Activated T-cell treated with anti-CD3 and anti-CD28 coated beads, Interleukin-2, amount 50 U/mL, for 4 hours (primary cell): ENCODE data around the gene CNTN5. TPM values are rescaled to one million over a fixed set of nuclear protein-coding genes. Genes with fewer than 3 reads are reported as not detected.

ENCODE experiments used
- ATAC-seq, 2 donors: fragments of 200-7000 bp; cut with Tn5 transposase; one replicate each; pipeline ENCODE4 v1.10.0; 2021
- DNase-seq: peaks from one replicate; pipeline ENCODE4 v3.0.0-alpha.2; 2020
- H3K27me3 Mint-ChIP-seq: one replicate; pipeline ENCODE4 v1.8.0; 2021; ENCODE audit warnings: low read depth, mixed read lengths
- H3K36me3 Mint-ChIP-seq: one replicate; pipeline ENCODE4 v1.8.0; 2022; ENCODE audit warnings: mixed read lengths; ENCODE audit not compliant: insufficient read depth
- H3K4me1 Mint-ChIP-seq: one replicate; pipeline ENCODE4 v1.8.0; 2021; ENCODE audit warnings: low read depth, mixed read lengths
- H3K4me3 Mint-ChIP-seq: one replicate; pipeline ENCODE4 v1.8.0; 2021; ENCODE audit warnings: mild to moderate bottlenecking, moderate library complexity, mixed read lengths
- H3K9me3 Mint-ChIP-seq: one replicate; pipeline ENCODE4 v1.8.0; 2021; ENCODE audit warnings: mixed read lengths
- total RNA-seq, 3 donors: library from RNA; stranded (reverse); gene quantifications; one replicate each; pipeline ENCODE4 v1.2.1, GENCODE V29; 2021

CNTN5 gene
- total RNA-seq, 3 donors from 2014 or later: not detected

- ATAC-seq (no peak), DNase-seq (no peak)
- no peaks in the 10 kb centered on the region for H3K27me3 Mint-ChIP-seq
- no peaks in the 10 kb centered on the region for H3K36me3 Mint-ChIP-seq
- no peaks in the 10 kb centered on the region for H3K4me1 Mint-ChIP-seq
- peaks cover 15% of the 10 kb centered on the region for H3K9me3 Mint-ChIP-seq
- no peak overlapping the region for H3K4me3 Mint-ChIP-seq
Observed at GRCh38 chr11:99952816-99953215, 932.1 kb downstream of the CNTN5 start.

GRCh38 chr11:99960536-99960935 is 939.8 kb downstream of the CNTN5 start:
- Mint-ChIP-seq H3K9me3 (peaks cover 21% of the 10 kb centered on the region), H3K27me3 (no peaks in the 10 kb centered on the region), H3K4me3 (no peak overlapping the region), H3K36me3 (no peaks in the 10 kb centered on the region), H3K4me1 (no peaks in the 10 kb centered on the region)
- DNase-seq (no peak), ATAC-seq (no peak)

GRCh38 chr11:99968336-99968735 is 947.6 kb downstream of the CNTN5 start:
- Mint-ChIP-seq H3K4me1 (no peaks in the 10 kb centered on the region), H3K4me3 (no peak overlapping the region), H3K27me3 (no peaks in the 10 kb centered on the region), H3K9me3 (peaks cover 14% of the 10 kb centered on the region), H3K36me3 (no peaks in the 10 kb centered on the region)
- DNase-seq (no peak), ATAC-seq (no peak)

GRCh38 chr11:99973993-99974392 is 953.2 kb downstream of the CNTN5 start:
- H3K4me1 Mint-ChIP-seq: no peaks in the 10 kb centered on the region
- H3K9me3 Mint-ChIP-seq: peaks cover 23% of the 10 kb centered on the region
- no peak for ATAC-seq
- no peaks in the 10 kb centered on the region for H3K27me3 Mint-ChIP-seq
- no peak overlapping the region for H3K4me3 Mint-ChIP-seq
- no peaks in the 10 kb centered on the region for H3K36me3 Mint-ChIP-seq
- DNase-seq: no peak

- H3K27me3 Mint-ChIP-seq: no peaks in the 10 kb centered on the region
Observed at GRCh38 chr11:99979042-99979441, 958.3 kb downstream of the CNTN5 start.

GRCh38 chr11:99987821-99988470 is 967.2 kb downstream of the CNTN5 start:
- no peaks in the 10 kb centered on the region for H3K36me3 Mint-ChIP-seq
- ATAC-seq: no peak

More at GRCh38 chr11:99979042-99979441, 958.3 kb downstream of the CNTN5 start:
- no peak overlapping the region for H3K4me3 Mint-ChIP-seq
- H3K4me1 Mint-ChIP-seq: no peaks in the 10 kb centered on the region
- no peak for DNase-seq
- ATAC-seq: no peak
- peaks cover 23% of the 10 kb centered on the region for H3K9me3 Mint-ChIP-seq
- no peaks in the 10 kb centered on the region for H3K36me3 Mint-ChIP-seq

GRCh38 chr11:99988471-99988837 is 967.7 kb downstream of the CNTN5 start:
- Mint-ChIP-seq H3K4me3 (no peak overlapping the region), H3K36me3 (no peaks in the 10 kb centered on the region), H3K27me3 (no peaks in the 10 kb centered on the region), H3K4me1 (no peaks in the 10 kb centered on the region), H3K9me3 (peaks cover 13% of the 10 kb centered on the region)
- ATAC-seq (no peak), DNase-seq (no peak)

More at GRCh38 chr11:99987821-99988470, 967.2 kb downstream of the CNTN5 start:
- Mint-ChIP-seq H3K4me1 (no peaks in the 10 kb centered on the region), H3K4me3 (no peak overlapping the region), H3K9me3 (peaks cover 18% of the 10 kb centered on the region), H3K27me3 (no peaks in the 10 kb centered on the region)
- DNase-seq: no peak

GRCh38 chr11:100003985-100004384 is 983.2 kb downstream of the CNTN5 start:
- DNase-seq: no peak

GRCh38 chr11:100004541-100004940 is 983.8 kb downstream of the CNTN5 start:
- no peak for ATAC-seq

More at GRCh38 chr11:100003985-100004384, 983.2 kb downstream of the CNTN5 start:
- Mint-ChIP-seq H3K4me3 (no peak overlapping the region), H3K4me1 (no peaks in the 10 kb centered on the region), H3K9me3 (peaks cover 16% of the 10 kb centered on the region), H3K36me3 (no peaks in the 10 kb centered on the region), H3K27me3 (no peaks in the 10 kb centered on the region)
- no peak for ATAC-seq

GRCh38 chr11:100008417-100008816 is 987.7 kb downstream of the CNTN5 start:
- no peak for ATAC-seq
- H3K9me3 Mint-ChIP-seq: peaks cover 30% of the 10 kb centered on the region
- DNase-seq: no peak
- no peaks in the 10 kb centered on the region for H3K4me1 Mint-ChIP-seq
- no peaks in the 10 kb centered on the region for H3K36me3 Mint-ChIP-seq
- H3K4me3 Mint-ChIP-seq: no peak overlapping the region
- no peaks in the 10 kb centered on the region for H3K27me3 Mint-ChIP-seq

More at GRCh38 chr11:100004541-100004940, 983.8 kb downstream of the CNTN5 start:
- peaks cover 22% of the 10 kb centered on the region for H3K9me3 Mint-ChIP-seq
- H3K4me1 Mint-ChIP-seq: no peaks in the 10 kb centered on the region
- H3K36me3 Mint-ChIP-seq: no peaks in the 10 kb centered on the region
- H3K4me3 Mint-ChIP-seq: no peak overlapping the region
- DNase-seq: no peak
- H3K27me3 Mint-ChIP-seq: no peaks in the 10 kb centered on the region

GRCh38 chr11:100009728-100010127 is 989.0 kb downstream of the CNTN5 start:
- no peak overlapping the region for H3K4me3 Mint-ChIP-seq
- no peaks in the 10 kb centered on the region for H3K4me1 Mint-ChIP-seq
- DNase-seq (no peak), ATAC-seq (no peak)
- H3K36me3 Mint-ChIP-seq: no peaks in the 10 kb centered on the region
- H3K9me3 Mint-ChIP-seq: peaks cover 27% of the 10 kb centered on the region
- no peaks in the 10 kb centered on the region for H3K27me3 Mint-ChIP-seq

GRCh38 chr11:100010393-100010792 is 989.6 kb downstream of the CNTN5 start:
- Mint-ChIP-seq H3K4me3 (no peak overlapping the region), H3K27me3 (no peaks in the 10 kb centered on the region), H3K4me1 (no peaks in the 10 kb centered on the region), H3K9me3 (peaks cover 33% of the 10 kb centered on the region), H3K36me3 (no peaks in the 10 kb centered on the region)
- DNase-seq (no peak), ATAC-seq (no peak)

- Mint-ChIP-seq H3K36me3 (no peaks in the 10 kb centered on the region), H3K9me3 (peaks cover 28% of the 10 kb centered on the region), H3K4me3 (no peak overlapping the region), H3K27me3 (no peaks in the 10 kb centered on the region), H3K4me1 (no peaks in the 10 kb centered on the region)
- ATAC-seq (no peak), DNase-seq (no peak)
Observed at GRCh38 chr11:100011697-100012096, 990.9 kb downstream of the CNTN5 start.

GRCh38 chr11:100013011-100013410 is 992.3 kb downstream of the CNTN5 start:
- Mint-ChIP-seq H3K4me1 (no peaks in the 10 kb centered on the region), H3K4me3 (no peak overlapping the region), H3K27me3 (no peaks in the 10 kb centered on the region), H3K9me3 (peaks cover 28% of the 10 kb centered on the region), H3K36me3 (no peaks in the 10 kb centered on the region)
- no peak for DNase-seq
- no peak for ATAC-seq

- ATAC-seq (no peak), DNase-seq (no peak)
- H3K4me3 Mint-ChIP-seq: no peak overlapping the region
- no peaks in the 10 kb centered on the region for H3K27me3 Mint-ChIP-seq
- no peaks in the 10 kb centered on the region for H3K36me3 Mint-ChIP-seq
- no peaks in the 10 kb centered on the region for H3K4me1 Mint-ChIP-seq
- peaks cover 13% of the 10 kb centered on the region for H3K9me3 Mint-ChIP-seq
Observed at GRCh38 chr11:100031973-100032372, 1011.2 kb downstream of the CNTN5 start.
